H1 (cell line): ENCODE results near the gene PHYH. TPM values are rescaled to one million over a fixed set of nuclear protein-coding genes. Genes with fewer than 3 reads are reported as not detected.

Experiments
- CTCF ChIA-PET: fragments of 300-600 bp; sonication (Branson Sonifier 250); formaldehyde crosslinking; loops from one replicate; lab custom pipeline; 2021; ENCODE audit not compliant: partially characterized antibody; lab: Charles Lee
- POLR2A ChIA-PET: fragments of 300-600 bp; sonication (Branson Sonifier 250); formaldehyde crosslinking; loops from one replicate; lab custom pipeline; 2021; ENCODE audit warnings: inconsistent platforms; ENCODE audit not compliant: partially characterized antibody; lab: Charles Lee
- DNase-seq, 2 experiments: peaks; one replicate each; pipeline versions ENCODE4 v3.0.0 to v3.0.0-alpha.2; 2010 to 2022; ENCODE audit warnings: low spot score in 2 of 2, low read depth in 1 of 2, mixed read lengths in 1 of 2
- FAIRE-seq: peaks from 2 replicates; lab custom pipeline; 2011; peaks lifted over from hg19 to GRCh38; lab: Jason Lieb, UNC
- H2AFZ ChIP-seq: 2 replicates; pipeline ENCODE4 v1.8.1; 2012; ENCODE audit warnings: low read length, inconsistent platforms
- H2AK5ac ChIP-seq: 2 replicates; pipeline ENCODE4 v1.6.1; 2013; ENCODE audit warnings: low read depth, low read length
- H2BK120ac ChIP-seq: replicated peaks from 2 replicates; pipeline ENCODE3; 2013; ENCODE audit warnings: low read depth, low read length, inconsistent platforms
- H2BK12ac ChIP-seq: 2 replicates; pipeline ENCODE4 v1.6.1; 2013; ENCODE audit warnings: low read depth, low read length
- H2BK15ac ChIP-seq: 2 replicates; pipeline ENCODE4 v1.6.1; 2013; ENCODE audit warnings: low read length
- H2BK20ac ChIP-seq: 2 replicates; pipeline ENCODE4 v1.6.1; 2013; ENCODE audit warnings: low read length
- H2BK5ac ChIP-seq: 2 replicates; pipeline ENCODE4 v1.6.1; 2013; ENCODE audit warnings: low read depth, low read length
- H3K14ac ChIP-seq: 2 replicates; pipeline ENCODE4 v1.6.1; 2013; ENCODE audit warnings: inconsistent platforms; ENCODE audit not compliant: insufficient read length
- H3K18ac ChIP-seq: 2 replicates; pipeline ENCODE4 v1.6.1; 2013; ENCODE audit warnings: low read length; ENCODE audit errors: extremely low read depth
- H3K23ac ChIP-seq: 2 replicates; pipeline ENCODE4 v1.6.1; 2013; ENCODE audit warnings: inconsistent platforms; ENCODE audit not compliant: insufficient read length
- H3K23me2 ChIP-seq: 2 replicates; pipeline ENCODE4 v1.6.1; 2013; ENCODE audit warnings: low read depth, low read length
- H3K27ac ChIP-seq: 2 replicates; pipeline ENCODE4 v1.6.1; 2011; ENCODE audit warnings: low read depth, low read length, inconsistent platforms
- H3K27me3 ChIP-seq, 4 experiments: replicated peaks in 1 of 4; 1 replicate in 1 of 4; 2 replicates in 3 of 4; pipeline versions ENCODE4 v1.6.1 to v1.8.1; 2011 to 2013; ENCODE audit warnings: low read length in 3 of 4, mild to moderate bottlenecking in 3 of 4, inconsistent platforms in 2 of 4, mixed read lengths in 2 of 4, moderate library complexity in 1 of 4; ENCODE audit not compliant: control insufficient read depth in 3 of 4, insufficient read depth in 3 of 4; ENCODE audit errors: extremely low read depth in 1 of 4
- H3K36me3 ChIP-seq, 4 experiments: 2 replicates each; pipeline versions ENCODE4 v1.6.1 to v1.8.1; 2011 to 2013; ENCODE audit warnings: mild to moderate bottlenecking in 4 of 4, low read length in 3 of 4, moderate library complexity in 2 of 4, control low read depth in 1 of 4, inconsistent platforms in 1 of 4; ENCODE audit not compliant: insufficient read depth in 4 of 4, control insufficient read depth in 2 of 4
- H3K4ac ChIP-seq: replicated peaks from 2 replicates; pipeline ENCODE3; 2013; ENCODE audit warnings: low read length, low read depth, mixed read lengths, inconsistent platforms; ENCODE audit not compliant: insufficient read length
- H3K4me1 ChIP-seq, 4 experiments: replicated peaks in 1 of 4; 1 replicate in 1 of 4; 2 replicates in 3 of 4; pipeline versions ENCODE4 v1.6.1 to v1.8.1; 2011 to 2013; ENCODE audit warnings: low read length in 3 of 4, inconsistent platforms in 2 of 4, mixed read lengths in 1 of 4; ENCODE audit not compliant: insufficient read depth in 4 of 4, control insufficient read depth in 3 of 4
- H3K4me2 ChIP-seq, 2 experiments: 2 replicates each; pipeline versions ENCODE4 v1.6.1 to v1.8.1; 2011 to 2013; ENCODE audit warnings: low read depth in 2 of 2, low read length in 2 of 2, control low read depth in 1 of 2, inconsistent platforms in 1 of 2, mild to moderate bottlenecking in 1 of 2; ENCODE audit not compliant: insufficient read depth in 1 of 2
- H3K4me3 ChIP-seq, 4 experiments: fragments of 200-600, 300-600 bp in 1 of 4; sonication (generic), shearing (Covaris generic), sonication (Bioruptor Twin) in 1 of 4; 2 replicates each; pipeline versions ENCODE4 v1.5.1 to v1.8.1; 2011 to 2016; ENCODE audit warnings: low read length in 4 of 4, low read depth in 3 of 4, control low read depth in 2 of 4, inconsistent platforms in 2 of 4, mild to moderate bottlenecking in 2 of 4, mixed read lengths in 1 of 4, moderate library complexity in 1 of 4; ENCODE audit not compliant: insufficient read depth in 2 of 4; ENCODE audit errors: extremely low read depth in 1 of 4
- H3K56ac ChIP-seq: replicated peaks from 2 replicates; pipeline ENCODE3; 2013; ENCODE audit warnings: low read depth, mild to moderate bottlenecking, mixed read lengths, low read length, inconsistent platforms; ENCODE audit not compliant: insufficient read length
- H3K79me1 ChIP-seq: 2 replicates; pipeline ENCODE4 v1.6.1; 2013; ENCODE audit warnings: low read depth, low read length, control low read depth
- H3K79me2 ChIP-seq, 2 experiments: 2 replicates each; pipeline versions ENCODE4 v1.6.1 to v1.8.1; 2012 to 2013; ENCODE audit warnings: low read length in 2 of 2, mild to moderate bottlenecking in 2 of 2, inconsistent platforms in 1 of 2; ENCODE audit not compliant: insufficient read depth in 2 of 2, control insufficient read depth in 1 of 2
- H3K9ac ChIP-seq, 4 experiments: replicated peaks in 1 of 4; 1 replicate in 1 of 4; 2 replicates in 3 of 4; pipeline versions ENCODE4 v1.6.1 to v1.8.1; 2011 to 2013; ENCODE audit warnings: low read depth in 3 of 4, low read length in 3 of 4, control low read depth in 2 of 4, mild to moderate bottlenecking in 2 of 4, moderate library complexity in 2 of 4, inconsistent platforms in 1 of 4; ENCODE audit errors: extremely low read depth in 1 of 4
- H3K9me3 ChIP-seq, 2 experiments: 2 replicates each; pipeline versions ENCODE4 v1.6.1 to v1.8.1; 2012 to 2013; ENCODE audit warnings: mild to moderate bottlenecking in 2 of 2, moderate library complexity in 2 of 2, control low read depth in 1 of 2, inconsistent platforms in 1 of 2, low read depth in 1 of 2, low read length in 1 of 2, mixed read lengths in 1 of 2; ENCODE audit not compliant: insufficient read depth in 2 of 2
- H4K20me1 ChIP-seq, 2 experiments: replicated peaks in 1 of 2; 2 replicates each; pipeline versions ENCODE3 to v1.8.1; 2011 to 2013; ENCODE audit warnings: inconsistent platforms in 2 of 2, low read length in 2 of 2, mild to moderate bottlenecking in 1 of 2; ENCODE audit not compliant: insufficient read depth in 2 of 2, control insufficient read depth in 1 of 2
- H4K5ac ChIP-seq: 2 replicates; pipeline ENCODE4 v1.6.1; 2013; ENCODE audit warnings: low read length, low read depth, mixed read lengths, inconsistent platforms; ENCODE audit not compliant: insufficient read length
- H4K8ac ChIP-seq: 2 replicates; pipeline ENCODE4 v1.8.0; 2013; ENCODE audit warnings: mild to moderate bottlenecking, moderate library complexity, low read length, inconsistent platforms; ENCODE audit not compliant: insufficient read depth; ENCODE audit errors: extremely low read depth
- H4K91ac ChIP-seq: replicated peaks from 2 replicates; pipeline ENCODE3; 2013; ENCODE audit warnings: low read length, mixed read lengths, inconsistent platforms; ENCODE audit not compliant: insufficient read length
- CBX5 ChIP-seq: fragments of 300-800, 300-1000 bp; sonication (generic); IDR thresholded peaks from 2 replicates; pipeline ENCODE4 v1.7.1; 2016; ENCODE audit warnings: antibody characterized with exemption, low read length, low read depth
- CBX8 ChIP-seq: fragments of 300-800, 300-1000 bp; sonication (generic); IDR thresholded peaks from 2 replicates; pipeline ENCODE4 v1.7.1; 2016; ENCODE audit warnings: low read depth, low read length, borderline replicate concordance
- GABPA ChIP-seq: IDR thresholded peaks from 2 replicates; pipeline ENCODE4 v1.6.1; 2011; ENCODE audit warnings: mild to moderate bottlenecking, low read length, moderate library complexity, borderline replicate concordance; ENCODE audit not compliant: insufficient read depth
- JUND ChIP-seq: IDR thresholded peaks from 2 replicates; pipeline ENCODE4 v1.6.1; 2011; ENCODE audit warnings: mild to moderate bottlenecking, improper control_type of control experiment, low read length
- NANOG ChIP-seq: IDR thresholded peaks from 2 replicates; pipeline ENCODE4 v1.6.1; 2011; ENCODE audit warnings: low read length, low read depth, mild to moderate bottlenecking, inconsistent platforms; ENCODE audit not compliant: insufficient read depth, poor library complexity, severe bottlenecking
- RFX5 ChIP-seq: IDR thresholded peaks from 2 replicates; pipeline ENCODE4 v1.6.1; 2011; ENCODE audit warnings: low read depth, low read length, improper control_type of control experiment, borderline replicate concordance
- SAP30 ChIP-seq: fragments of 300-600 bp; sonication (generic); IDR thresholded peaks from 2 replicates; pipeline ENCODE4 v1.7.1; 2012; ENCODE audit warnings: low read length, moderate library complexity, mild to moderate bottlenecking, inconsistent platforms; ENCODE audit not compliant: insufficient read depth, insufficient replicate concordance
- WGBS, 2 experiments: shearing (Covaris generic) in 1 of 2; methylation state at CpG; one replicate each; pipeline versions ENCODE4 v1.1.6 to v1.1.7; 2013 to 2015; ENCODE audit warnings: low lambda C conversion rate in 2 of 2, mixed read lengths in 2 of 2, inconsistent platforms in 1 of 2, low coverage in 1 of 2, missing lambda C conversion rate in 1 of 2; ENCODE audit not compliant: insufficient replicate concordance in 2 of 2, insufficient coverage in 1 of 2, insufficient read length in 1 of 2; ENCODE audit errors: extremely low coverage in 1 of 2, missing lambda C conversion rate in 1 of 2; 5-methylcytosine and 5-hydroxymethylcytosine counted together
- polyA plus RNA-seq, 7 experiments: library from polyadenylated mRNA; depleted of rRNA in 3 of 7; stranded (reverse) in 5 of 7; unstranded in 2 of 7; fragments of >200 nt in 5 of 7; fragments of 200-250 nt in 2 of 7; gene quantifications; 1 replicate in 5 of 7; 2 replicates in 1 of 7; 4 replicates in 1 of 7; pipeline versions ENCODE4 v1.2.1 to v1.2.3, GENCODE V29; 2011 to 2013; ENCODE audit warnings: missing spikeins in 2 of 7, mixed read lengths in 2 of 7
- total RNA-seq: library from RNA; stranded (reverse); fragmentation: NEBNext Ultra II Directional; extraction: Animal tissue kit (Norgen Biotek cat#: 25700); gene quantifications from 2 replicates; pipeline ENCODE4 v1.2.1, GENCODE V29; 2021
- TF ChIP-seq, protein P1 (sequence below): IDR thresholded peaks from 2 replicates; pipeline ENCODE4 v1.6.1; 2012; ENCODE audit warnings: low read length, inconsistent platforms

Gene PHYH
- total and polyA plus RNA-seq, 2 of the 8 experiments (the other 6 are each of a cell fraction or from before 2014, with no cell fraction given), result 22.0 to 22.7 TPM

- H3K79me2 ChIP-seq, result peaks cover 50 to 98% of the 10 kb centered on the region in 2 experiments
- POLR2A ChIA-PET, result interaction anchor here (1.3 to 5.3 kb wide), 4 partner anchors 11 to 38 kb away, joined by 8 to 78 read pairs (median 31); no protein-coding TSS in a partner anchor
- H3K27ac ChIP-seq, result no peak overlapping the region
- TF ChIP-seq, protein P1, sequence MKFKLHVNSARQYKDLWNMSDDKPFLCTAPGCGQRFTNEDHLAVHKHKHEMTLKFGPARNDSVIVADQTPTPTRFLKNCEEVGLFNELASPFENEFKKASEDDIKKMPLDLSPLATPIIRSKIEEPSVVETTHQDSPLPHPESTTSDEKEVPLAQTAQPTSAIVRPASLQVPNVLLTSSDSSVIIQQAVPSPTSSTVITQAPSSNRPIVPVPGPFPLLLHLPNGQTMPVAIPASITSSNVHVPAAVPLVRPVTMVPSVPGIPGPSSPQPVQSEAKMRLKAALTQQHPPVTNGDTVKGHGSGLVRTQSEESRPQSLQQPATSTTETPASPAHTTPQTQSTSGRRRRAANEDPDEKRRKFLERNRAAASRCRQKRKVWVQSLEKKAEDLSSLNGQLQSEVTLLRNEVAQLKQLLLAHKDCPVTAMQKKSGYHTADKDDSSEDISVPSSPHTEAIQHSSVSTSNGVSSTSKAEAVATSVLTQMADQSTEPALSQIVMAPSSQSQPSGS, result no peak
- TF ChIP-seq CBX8 (no peak), NANOG (no peak), SAP30 (no peak), GABPA (no peak), RFX5 (no peak), CBX5 (no peak), JUND (no peak)
Measured at GRCh38 chr10:13340626-13341376, 40.9 kb upstream of the PHYH start.

More at GRCh38 chr10:13340626-13341376, 40.9 kb upstream of the PHYH start:
- Histone ChIP-seq H2BK120ac (no peak overlapping the region), H4K8ac (no peak overlapping the region), H3K18ac (no peak overlapping the region), H3K9me3 (no peaks in the 10 kb centered on the region), H3K36me3 (peaks cover 9 to 85% (median 33%) of the 10 kb centered on the region in 4 experiments), H3K9ac (peak overlapping the region in 1 of 4 experiments; percentile 27; a peak in 2 of 7 replicates), H3K56ac (no peak overlapping the region), H3K27me3 (no peaks in the 10 kb centered on the region), H2AK5ac (no peak overlapping the region), H2BK20ac (no peak overlapping the region), H4K91ac (no peak overlapping the region), H3K23ac (no peak overlapping the region), H3K14ac (no peak overlapping the region), H3K23me2 (peaks cover 3% of the 10 kb centered on the region; the same call in 1 of the 2 replicates), H4K5ac (no peak overlapping the region), H3K4ac (no peak overlapping the region), H2BK5ac (no peak overlapping the region), H3K79me1 (peaks cover 3% of the 10 kb centered on the region; the same call in 1 of the 2 replicates), H3K4me1 (peaks cover 3 to 24% (median 12%) of the 10 kb centered on the region in 4 experiments; a peak in 6 of 7 replicates), H2AFZ (no peak overlapping the region), H3K4me2 (peak overlapping the region in 1 of 2 experiments; percentile 20; a peak in 1 of 4 replicates), H4K20me1 (peaks cover 16 to 32% of the 10 kb centered on the region in 2 experiments), H2BK15ac (no peak overlapping the region), H3K4me3 (no peak overlapping the region), H2BK12ac (no peak overlapping the region)
- FAIRE-seq (no peak), DNase-seq (no peak)
- WGBS, 2 experiments, result 86% methylated on average over 12 of the region's 12 CpGs; no CpG with 5 or more reads in 1 of the 2 experiments
- CTCF ChIA-PET, result interaction anchor here (0.6 to 3.7 kb wide), 3 partner anchors 12 to 62 kb away, joined by 3 to 22 read pairs (median 3); no protein-coding TSS in a partner anchor
